IMR-90 (cell line): ENCODE measurements around the gene CDCP1. TPM values are rescaled to one million over a fixed set of nuclear protein-coding genes. Genes with fewer than 3 reads are reported as not detected.

Experiments
- ATAC-seq: fragments of 200-7000 bp; cut with Tn5 transposase; 2 replicates; pipeline ENCODE4 v1.9.1; 2020; ENCODE audit warnings: low read depth, mild to moderate bottlenecking, moderate library complexity
- BruUV-seq: library from RNA; stranded (reverse); fragments of 400-500 nt; replicated peaks from 2 replicates; lab custom pipeline; 2021; lab: Mats Ljungman, UMichigan
- CTCF ChIA-PET: fragments of 300-600 bp; formaldehyde crosslinking; extraction: SDS; loops from one replicate; lab custom pipeline; 2021; ENCODE audit warnings: antibody characterized with exemption; lab: Yijun Ruan, JAX
- POLR2A ChIA-PET: fragments of 300-600 bp; sonication (Branson Sonifier 250); formaldehyde crosslinking; loops from one replicate; lab custom pipeline; 2022; ENCODE audit warnings: antibody characterized with exemption; ENCODE audit not compliant: unreplicated experiment; lab: Charles Lee
- DNase-seq: peaks from one replicate; pipeline ENCODE4 v3.0.0; 2013
- H2AFZ ChIP-seq: replicated peaks from 2 replicates; pipeline ENCODE3; 2013; ENCODE audit warnings: low read length, mild to moderate bottlenecking; ENCODE audit not compliant: poor library complexity
- H2AK5ac ChIP-seq: 2 replicates; pipeline ENCODE4 v1.6.1; 2013; ENCODE audit warnings: low read depth, low read length, inconsistent platforms
- H2AK9ac ChIP-seq: replicated peaks from 2 replicates; pipeline ENCODE3; 2013; ENCODE audit warnings: mild to moderate bottlenecking, low read depth, low read length, moderate library complexity; ENCODE audit not compliant: poor library complexity
- H2BK120ac ChIP-seq: 2 replicates; pipeline ENCODE4 v1.6.1; 2013; ENCODE audit warnings: low read depth, low read length, inconsistent platforms
- H2BK15ac ChIP-seq: 3 replicates; pipeline ENCODE4 v1.6.1; 2013; ENCODE audit warnings: low read depth, low read length, inconsistent platforms
- H2BK20ac ChIP-seq: 2 replicates; pipeline ENCODE4 v1.6.1; 2013; ENCODE audit warnings: low read depth, mild to moderate bottlenecking, inconsistent platforms, low read length, moderate library complexity
- H2BK5ac ChIP-seq: 2 replicates; pipeline ENCODE4 v1.6.1; 2013; ENCODE audit warnings: mild to moderate bottlenecking, low read depth, low read length, inconsistent platforms; ENCODE audit not compliant: poor library complexity, severe bottlenecking
- H3K14ac ChIP-seq: replicated peaks from 2 replicates; pipeline ENCODE4 v1.6.1; 2013; ENCODE audit warnings: low read depth, low read length, inconsistent platforms
- H3K18ac ChIP-seq: 2 replicates; pipeline ENCODE4 v1.6.1; 2013; ENCODE audit warnings: low read depth, low read length, control low read depth
- H3K23ac ChIP-seq: 2 replicates; pipeline ENCODE4 v1.6.1; 2013; ENCODE audit warnings: low read depth, low read length, inconsistent platforms
- H3K27ac ChIP-seq: 2 replicates; pipeline ENCODE4 v1.5.1; 2013; ENCODE audit warnings: mild to moderate bottlenecking, control low read depth, low read length; ENCODE audit not compliant: insufficient read depth
- H3K27me3 ChIP-seq: 2 replicates; pipeline ENCODE4 v1.6.1; 2013; ENCODE audit warnings: low read length; ENCODE audit not compliant: control insufficient read depth, insufficient read depth
- H3K36me3 ChIP-seq: 2 replicates; pipeline ENCODE4 v1.6.1; 2013; ENCODE audit warnings: low read length, mixed read lengths; ENCODE audit not compliant: control insufficient read depth, insufficient read depth
- H3K4ac ChIP-seq: 2 replicates; pipeline ENCODE4 v1.6.1; 2013; ENCODE audit warnings: low read depth, low read length, inconsistent platforms
- H3K4me1 ChIP-seq: 2 replicates; pipeline ENCODE4 v1.6.1; 2013; ENCODE audit warnings: low read length, mixed read lengths; ENCODE audit not compliant: control insufficient read depth, insufficient read depth
- H3K4me2 ChIP-seq: 2 replicates; pipeline ENCODE4 v1.6.1; 2013; ENCODE audit warnings: low read depth, mild to moderate bottlenecking, control low read depth, low read length, moderate library complexity
- H3K4me3 ChIP-seq: 2 replicates; pipeline ENCODE4 v1.5.1; 2013; ENCODE audit warnings: low read depth, mild to moderate bottlenecking, control low read depth, low read length, moderate library complexity; ENCODE audit not compliant: insufficient read depth
- H3K56ac ChIP-seq: 2 replicates; pipeline ENCODE4 v1.6.1; 2013; ENCODE audit warnings: low read length, inconsistent platforms; ENCODE audit not compliant: insufficient read depth; ENCODE audit errors: extremely low read depth
- H3K79me1 ChIP-seq, 2 experiments: 2 replicates each; pipeline ENCODE4 v1.6.1; 2013; ENCODE audit warnings: low read length in 2 of 2, inconsistent platforms in 1 of 2, low read depth in 1 of 2
- H3K9ac ChIP-seq: 2 replicates; pipeline ENCODE4 v1.6.1; 2013; ENCODE audit warnings: low read depth, low read length, control low read depth
- H3K9me1 ChIP-seq: 2 replicates; pipeline ENCODE4 v1.6.1; 2013; ENCODE audit warnings: low read length, inconsistent platforms; ENCODE audit not compliant: insufficient read depth
- H3K9me3 ChIP-seq: 2 replicates; pipeline ENCODE4 v1.6.1; 2013; ENCODE audit warnings: low read length; ENCODE audit not compliant: control insufficient read depth, insufficient read depth
- H4K20me1 ChIP-seq: 2 replicates; pipeline ENCODE4 v1.6.1; 2013; ENCODE audit warnings: low read length, inconsistent platforms; ENCODE audit not compliant: insufficient read depth
- H4K5ac ChIP-seq: 2 replicates; pipeline ENCODE4 v1.6.1; 2013; ENCODE audit warnings: mild to moderate bottlenecking, low read depth, low read length, control low read depth
- H4K8ac ChIP-seq, 2 experiments: 2 replicates each; pipeline ENCODE4 v1.6.1; 2013; ENCODE audit warnings: low read depth in 2 of 2, low read length in 2 of 2, control low read depth in 1 of 2, inconsistent platforms in 1 of 2
- H4K91ac ChIP-seq: 2 replicates; pipeline ENCODE4 v1.6.1; 2013; ENCODE audit warnings: low read depth, low read length, inconsistent platforms; ENCODE audit not compliant: insufficient read depth
- ELK1 ChIP-seq: fragments of 150-350 bp; IDR thresholded peaks from 2 replicates; pipeline ENCODE4 v1.6.1; 2016; ENCODE audit warnings: low read depth, mild to moderate bottlenecking, low read length, moderate library complexity, borderline replicate concordance
- NFE2L2 ChIP-seq: fragments of 150-350 bp; IDR thresholded peaks from 2 replicates; pipeline ENCODE4 v1.6.1; 2016; ENCODE audit warnings: low read depth, mild to moderate bottlenecking, low read length
- RAD21 ChIP-seq: IDR thresholded peaks from 2 replicates; pipeline ENCODE4 v1.6.1; 2012; ENCODE audit warnings: low read length, improper control_type of control experiment
- RCOR1 ChIP-seq: IDR thresholded peaks from 2 replicates; pipeline ENCODE4 v1.6.1; 2012; ENCODE audit warnings: mild to moderate bottlenecking, low read length, improper control_type of control experiment; ENCODE audit not compliant: insufficient replicate concordance
- WGBS, 2 experiments: methylation state at CpG; one replicate each; pipeline versions ENCODE4 v1.1.5 to v1.1.7; 2013; ENCODE audit warnings: missing lambda C conversion rate in 2 of 2; ENCODE audit not compliant: insufficient read length in 1 of 2; ENCODE audit errors: extremely low coverage in 2 of 2; 5-methylcytosine and 5-hydroxymethylcytosine counted together
- dilution Hi-C: fragments of 300-500 bp; cut with HindIII; formaldehyde crosslinking; loops from one replicate; pipeline ENCODE4 v1.14.3; 2018; ENCODE audit warnings: low sequenced_read_pairs; ENCODE audit not compliant: unreplicated experiment
- in situ Hi-C: fragments of 300-500 bp; cut with MboI; formaldehyde crosslinking; loops from 3 replicates; pipeline ENCODE4 v1.14.3; 2019; ENCODE audit warnings: low sequenced_read_pairs, inconsistent platforms, mixed read lengths
- intact Hi-C: fragments of 100-400 bp; cut with micrococcal nuclease; formaldehyde crosslinking; loops from 2 replicates; pipeline ENCODE4 v1.10.0; 2022
- polyA plus RNA-seq, 3 experiments: library from polyadenylated mRNA; depleted of rRNA; stranded (reverse); fragments of >200 nt; gene quantifications; 2 replicates each; pipeline ENCODE4 v1.2.3, GENCODE V29; 2012; ENCODE audit warnings: low replicate concordance in 1 of 3
- total RNA-seq: library from RNA; depleted of rRNA; stranded (reverse); fragments of >200 nt; gene quantifications from 2 replicates; pipeline ENCODE4 v1.2.3, GENCODE V29; 2012

Gene CDCP1
- total and polyA plus RNA-seq, 2 of the 4 experiments (the other 2 are of a cell fraction): 2.5 to 3.8 TPM

GRCh38 chr3:45119376-45119775 is 26.8 kb downstream of the CDCP1 start:
- Histone ChIP-seq H3K4me3 (no peak overlapping the region), H3K79me1 (peaks cover 11 to 16% of the 10 kb centered on the region in 2 experiments; a peak in 2 of 4 replicates), H3K18ac (peak overlapping the region; percentile 85), H2BK20ac (peak overlapping the region; percentile 90), H2BK120ac (peak overlapping the region; percentile 93), H4K5ac (peak overlapping the region; percentile 97), H2AK9ac (peak overlapping the region; percentile 47), H3K9me1 (no peaks in the 10 kb centered on the region; the same call in 1 of the 2 replicates), H3K56ac (peak overlapping the region; percentile 2; the same call in 1 of the 2 replicates), H3K23ac (peak overlapping the region; percentile 79; the same call in 1 of the 2 replicates), H3K4me2 (no peak overlapping the region), H2BK5ac (peak overlapping the region; percentile 92), H4K91ac (peak overlapping the region; percentile 82), H4K20me1 (no peaks in the 10 kb centered on the region), H3K9me3 (no peaks in the 10 kb centered on the region), H4K8ac (peak overlapping the region; percentile 82 to 88), H3K27ac (peak overlapping the region; percentile 23; the same call in 1 of the 2 replicates), H2AK5ac (peak overlapping the region; percentile 94), H3K4me1 (peaks cover 24% of the 10 kb centered on the region), H3K27me3 (no peaks in the 10 kb centered on the region), H3K9ac (0 out of 2 replicates have a peak overlapping the region, but pooled peaks have one; percentile 5), H2BK15ac (peak overlapping the region; percentile 85), H3K14ac (peak overlapping the region; percentile 89), H3K4ac (peak overlapping the region; percentile 93), H2AFZ (peak overlapping the region; percentile 26), H3K36me3 (no peaks in the 10 kb centered on the region)
- ChIA-PET CTCF (no interaction called here), POLR2A (no interaction called here)
- in situ Hi-C loops (no loop called here), intact Hi-C loops (no loop called here), dilution Hi-C loops (no loop called here)
- TF ChIP-seq ELK1: no peak
- TF ChIP-seq RCOR1: no peak
- no peak for TF ChIP-seq RAD21
- no peak for TF ChIP-seq NFE2L2
- BruUV-seq: no TSS peak
- DNase-seq: no peak
- no CpG with 5 or more reads among the region's 4 CpGs for WGBS, 2 experiments
- no peak for ATAC-seq
